ENCODE results near the gene SLC16A4.

Gene SLC16A4

GRCh38 chr1:110355321-110355720 lies 35.5 kb downstream of the SLC16A4 start:
- no peak for DNase-seq

- DNase-seq, result no peak
Measured at GRCh38 chr1:110350360-110350759, 40.5 kb downstream of the SLC16A4 start.

- no peak for DNase-seq
Measured at GRCh38 chr1:110348771-110349170, 42.1 kb downstream of the SLC16A4 start.

- no peak for DNase-seq
Measured at GRCh38 chr1:110348050-110348449, 42.8 kb downstream of the SLC16A4 start.

- DNase-seq, result no peak
Measured at GRCh38 chr1:110347182-110347893, 43.5 kb downstream of the SLC16A4 start.

GRCh38 chr1:110346690-110347089 lies 44.1 kb downstream of the SLC16A4 start:
- DNase-seq, result no peak

- DNase-seq, result no peak
Measured at GRCh38 chr1:110345480-110345879, 45.3 kb downstream of the SLC16A4 start.

GRCh38 chr1:110344152-110344551 lies 46.7 kb downstream of the SLC16A4 start:
- no peak for DNase-seq

- DNase-seq, result no peak
Measured at GRCh38 chr1:110343249-110343648, 47.6 kb downstream of the SLC16A4 start.

- no peak for DNase-seq
Measured at GRCh38 chr1:110341872-110342331, 48.9 kb downstream of the SLC16A4 start.

- DNase-seq, result no peak
Measured at GRCh38 chr1:110341146-110341871, 49.5 kb downstream of the SLC16A4 start.

- no peak for DNase-seq
Measured at GRCh38 chr1:110340207-110340468, 50.7 kb downstream of the SLC16A4 start.

GRCh38 chr1:110339407-110340206 lies 51.2 kb downstream of the SLC16A4 start:
- DNase-seq, result peak; percentile 54

GRCh38 chr1:110338886-110339406 lies 51.9 kb downstream of the SLC16A4 start, which contains the start of gene RBM15:
TSS of gene RBM15 (plus strand) at chr1:110339377. CDS start at chr1:110339406, 29 bp downstream.
- DNase-seq, result peak; percentile 99

GRCh38 chr1:110338309-110338885 lies 52.4 kb downstream of the SLC16A4 start:
- DNase-seq, result peak; percentile 97

- DNase-seq, result peak; percentile 28
Measured at GRCh38 chr1:110337704-110338308, 53.0 kb downstream of the SLC16A4 start.

- DNase-seq, result no peak
Measured at GRCh38 chr1:110336300-110337039, 54.4 kb downstream of the SLC16A4 start.

GRCh38 chr1:110335265-110335664 lies 55.6 kb downstream of the SLC16A4 start:
- no peak for DNase-seq

- DNase-seq, result no peak
Measured at GRCh38 chr1:110328700-110329099, 62.1 kb downstream of the SLC16A4 start.

- no peak for DNase-seq
Measured at GRCh38 chr1:110328274-110328673, 62.6 kb downstream of the SLC16A4 start.

GRCh38 chr1:110326826-110327225 lies 64.0 kb downstream of the SLC16A4 start:
- no peak for DNase-seq

GRCh38 chr1:110324667-110325066 lies 66.2 kb downstream of the SLC16A4 start:
- DNase-seq, result no peak
